Measurements from ENCODE around the gene CACNA1H.

Gene CACNA1H

GRCh38 chr16:1108299-1109252 is 44.3 kb upstream of the CACNA1H start:
- DNase-seq (ENCODE audit: low read depth) = peak; percentile 11
- no peak overlapping the region for H3K4me3 ChIP-seq (replicated peaks; ENCODE audit: low read depth, low read length)
- TF ChIP-seq CTCF (IDR thresholded peaks at IDR 0.05; ENCODE audit: low read length, missing control alignments) = no peak

- no peak overlapping the region for H3K4me3 ChIP-seq (replicated peaks; ENCODE audit: low read depth, low read length)
- TF ChIP-seq CTCF (IDR thresholded peaks at IDR 0.05; ENCODE audit: low read length, missing control alignments) = no peak
- DNase-seq (ENCODE audit: low read depth) = no peak
Measured at GRCh38 chr16:1109648-1110047, 43.3 kb upstream of the CACNA1H start.

- H3K4me3 ChIP-seq (replicated peaks; ENCODE audit: low read depth, low read length) = no peak overlapping the region
- TF ChIP-seq CTCF (IDR thresholded peaks at IDR 0.05; ENCODE audit: low read length, missing control alignments) = no peak
- no peak for DNase-seq (ENCODE audit: low read depth)
Measured at GRCh38 chr16:1112506-1113184, 40.3 kb upstream of the CACNA1H start.

GRCh38 chr16:1113489-1113888 is 39.4 kb upstream of the CACNA1H start:
- H3K4me3 ChIP-seq (replicated peaks; ENCODE audit: low read depth, low read length) = no peak overlapping the region
- no peak for DNase-seq (ENCODE audit: low read depth)
- TF ChIP-seq CTCF (IDR thresholded peaks at IDR 0.05; ENCODE audit: low read length, missing control alignments) = no peak

GRCh38 chr16:1113889-1114526 is 38.9 kb upstream of the CACNA1H start:
- TF ChIP-seq CTCF (IDR thresholded peaks at IDR 0.05; ENCODE audit: low read length, missing control alignments) = no peak
- no peak for DNase-seq (ENCODE audit: low read depth)
- no peak overlapping the region for H3K4me3 ChIP-seq (replicated peaks; ENCODE audit: low read depth, low read length)

- no peak for TF ChIP-seq CTCF (IDR thresholded peaks at IDR 0.05; ENCODE audit: low read length, missing control alignments)
- no peak overlapping the region for H3K4me3 ChIP-seq (replicated peaks; ENCODE audit: low read depth, low read length)
Measured at GRCh38 chr16:1116693-1117077, 36.2 kb upstream of the CACNA1H start.

More at GRCh38 chr16:1116693-1117077, 36.2 kb upstream of the CACNA1H start:
- DNase-seq (ENCODE audit: low read depth) = no peak
